Heart left ventricle (tissue), 13 donors: ENCODE measurements around the gene ZNF154.

Experiments
- CTCF ChIP-seq, 12 donors: fragments of 200-600 bp; sonication (generic) in 4 of 12; IDR thresholded peaks; one replicate each; pipeline versions ENCODE4 v1.5.0 to v1.8.0; 2018 to 2022; ENCODE audit warnings: antibody characterized with exemption in 12 of 12, mild to moderate bottlenecking in 5 of 12
- POLR2A ChIP-seq, 2 donors: fragments of 450-650 bp; IDR thresholded peaks; one replicate each; pipeline ENCODE4 v1.6.1; 2017; ENCODE audit warnings: antibody characterized with exemption in 2 of 2, mild to moderate bottlenecking in 2 of 2, moderate library complexity in 2 of 2
- donor health status: ischemic (EF 13 %, LVEDD 7.1; RV severe dilation, severe dysfunction).
- donor health status: DM: no; HTN: yes; CAD: no.
- donor health status: DM: no; HTN: no; CAD: no.
- donor health status: ischemic (EF 25% LVEDD 6.9; RV normal size, moderate dysfunction).
- donor health status: ischemic (EF 25% LVEDD 5.7; RV mildly dilated, moderate dysfunction).
- donor health status: ischemic (EF 35%, LVEDD 5.7; RV mildly dilated, moderate dysfunction).
- donor health status: nonischemic (EF 11% LVEDD 7.7; RV severe dilation, severe dysfunction).
- donor health status: DM: yes; HTN: yes; CAD: no.
- donor health status: PGD.
- donor health status: ischemic (EF 29% LVEDD 5.4; RV normal size, mild dysfunction).
- donor health status: nonischemic (EF 23%, LVEDD 6.1; RV moderate dilation, normal function).

- TF ChIP-seq CTCF (IDR thresholded peaks at IDR 0.05) (no peak), POLR2A (IDR thresholded peaks at IDR 0.05) (no peak)
These were observed 11.0 kb upstream of the ZNF154 start for GRCh38 chr19:57719901-57720519.
